ENCODE measurements around the gene MVP. TPM values are rescaled to one million over a fixed set of nuclear protein-coding genes. Genes with fewer than 3 reads are reported as not detected.

Gene MVP
- total and polyA plus RNA-seq, 9 donors = 14.5 to 30.0 (median 19.6) TPM

DNA sequence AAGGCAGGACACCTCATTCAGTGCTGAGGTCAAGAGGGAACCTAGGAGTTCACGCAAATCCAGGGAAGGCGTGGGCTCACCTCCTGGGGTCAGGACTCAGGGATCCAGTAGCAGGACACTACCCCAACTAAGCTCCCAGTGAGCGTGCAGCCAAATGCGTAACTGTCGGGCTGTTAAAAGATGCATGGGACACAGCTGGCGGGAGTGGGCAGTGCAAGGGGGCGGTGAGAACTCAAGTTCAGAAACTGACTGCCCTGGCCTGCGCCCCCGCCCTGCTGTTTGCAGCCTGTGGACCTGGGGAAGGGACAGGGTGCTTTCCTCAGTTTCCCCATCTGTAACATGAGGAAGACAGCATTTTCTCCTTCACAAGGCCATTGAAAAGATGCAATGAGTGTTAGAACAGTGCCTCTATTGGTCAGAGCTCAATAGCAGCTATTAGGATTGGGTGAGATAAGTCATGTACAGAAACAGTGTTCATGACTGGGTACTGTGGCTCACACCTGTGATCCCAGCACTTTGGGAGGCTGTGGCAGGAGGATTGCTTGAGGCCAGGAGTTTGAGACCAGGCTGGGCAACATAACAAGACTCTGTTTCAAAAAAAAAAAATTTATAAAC, 22.6 kb downstream of the MVP start:
- Histone ChIP-seq H3K27me3 (ENCODE audit: control insufficient read depth, insufficient read depth, low read length) (no peaks in the 10 kb centered on the region), H3K36me3 (ENCODE audit: control insufficient read depth, insufficient read depth, low read length) (peaks cover 27% of the 10 kb centered on the region), H3K4me1 (ENCODE audit: control insufficient read depth, insufficient read depth, low read length) (no peaks in the 10 kb centered on the region), H3K9me3 (replicated peaks; ENCODE audit: control insufficient read depth, low read depth, low read length) (no peaks in the 10 kb centered on the region), H3K27ac (ENCODE audit: low read length) (no peak overlapping the region), H3K4me3 (ENCODE audit: low read length) (no peak overlapping the region)
- WGBS (ENCODE audit: insufficient coverage) = 58% methylated on average over 4 of the region's 9 CpGs
- no peak for DNase-seq

DNA sequence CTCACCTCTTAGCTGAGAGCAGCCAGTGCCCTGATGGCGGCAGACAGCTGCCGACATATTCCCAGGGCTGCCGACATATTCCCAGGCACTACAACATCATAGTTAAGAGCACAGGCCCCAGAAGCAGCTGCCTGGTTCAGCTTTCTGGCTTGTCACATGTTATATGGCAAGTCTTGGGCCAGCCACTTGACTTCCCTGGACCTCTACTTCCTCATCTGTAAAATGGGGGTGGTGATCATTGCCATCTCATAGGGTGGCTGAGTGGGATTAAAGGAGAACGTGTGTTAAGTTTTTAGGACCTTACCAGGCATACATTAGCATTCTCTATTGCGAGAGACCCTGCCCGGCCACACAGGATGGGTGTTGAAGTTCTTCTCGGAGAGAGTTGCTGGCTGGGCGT, 23.7 kb downstream of the MVP start:
- DNase-seq = no peak
- 81% methylated on average over 6 of the region's 8 CpGs for WGBS (ENCODE audit: insufficient coverage)
- no peaks in the 10 kb centered on the region for H3K9me3 ChIP-seq (replicated peaks; ENCODE audit: control insufficient read depth, low read depth, low read length)

DNA sequence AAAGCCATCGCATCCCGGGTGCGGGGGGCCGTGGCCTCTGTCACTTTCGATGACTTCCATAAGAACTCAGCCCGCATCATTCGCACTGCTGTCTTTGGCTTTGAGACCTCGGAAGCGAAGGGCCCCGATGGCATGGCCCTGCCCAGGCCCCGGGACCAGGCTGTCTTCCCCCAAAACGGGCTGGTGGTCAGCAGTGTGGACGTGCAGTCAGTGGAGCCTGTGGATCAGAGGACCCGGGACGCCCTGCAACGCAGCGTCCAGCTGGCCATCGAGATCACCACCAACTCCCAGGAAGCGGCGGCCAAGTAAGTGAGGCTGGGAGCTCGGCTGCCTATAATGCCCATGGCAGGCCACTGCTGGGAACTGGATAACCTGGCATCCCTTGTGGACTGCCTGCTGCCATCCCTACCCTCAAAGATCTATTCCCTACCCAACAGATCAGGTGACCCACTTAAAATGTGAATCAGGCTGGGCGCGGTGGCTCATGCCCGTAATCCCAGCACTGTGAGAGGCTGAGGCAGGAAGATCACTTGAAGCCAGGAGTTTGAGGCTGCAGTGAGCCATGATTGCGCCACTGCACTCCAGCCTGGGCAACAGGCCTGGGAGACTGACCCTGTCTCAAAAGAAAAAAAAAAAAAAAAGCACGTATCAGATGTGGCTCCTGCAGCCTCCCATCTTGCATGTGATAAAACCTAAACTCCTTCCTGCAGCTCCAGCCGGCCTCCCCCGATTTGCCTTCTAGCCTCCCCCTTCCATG, 24.5 kb downstream of the MVP start:
- no peak overlapping the region for H3K4me3 ChIP-seq (ENCODE audit: low read length)
- H3K4me1 ChIP-seq (ENCODE audit: control insufficient read depth, insufficient read depth, low read length) = no peaks in the 10 kb centered on the region
- H3K27ac ChIP-seq (ENCODE audit: low read length) = no peak overlapping the region
- DNase-seq = no peak
- peaks cover 27% of the 10 kb centered on the region for H3K36me3 ChIP-seq (ENCODE audit: control insufficient read depth, insufficient read depth, low read length)
- H3K9me3 ChIP-seq (replicated peaks; ENCODE audit: control insufficient read depth, low read depth, low read length) = no peaks in the 10 kb centered on the region
- 79% methylated on average over 18 of the region's 28 CpGs for WGBS (ENCODE audit: insufficient coverage)
- no peaks in the 10 kb centered on the region for H3K27me3 ChIP-seq (ENCODE audit: control insufficient read depth, insufficient read depth, low read length)

More for the DNA sequence above, 23.7 kb downstream of the MVP start:
- Histone ChIP-seq H3K4me3 (ENCODE audit: low read length) (no peak overlapping the region), H3K4me1 (ENCODE audit: control insufficient read depth, insufficient read depth, low read length) (no peaks in the 10 kb centered on the region), H3K27me3 (ENCODE audit: control insufficient read depth, insufficient read depth, low read length) (no peaks in the 10 kb centered on the region), H3K36me3 (ENCODE audit: control insufficient read depth, insufficient read depth, low read length) (peaks cover 27% of the 10 kb centered on the region), H3K27ac (ENCODE audit: low read length) (no peak overlapping the region)

DNA sequence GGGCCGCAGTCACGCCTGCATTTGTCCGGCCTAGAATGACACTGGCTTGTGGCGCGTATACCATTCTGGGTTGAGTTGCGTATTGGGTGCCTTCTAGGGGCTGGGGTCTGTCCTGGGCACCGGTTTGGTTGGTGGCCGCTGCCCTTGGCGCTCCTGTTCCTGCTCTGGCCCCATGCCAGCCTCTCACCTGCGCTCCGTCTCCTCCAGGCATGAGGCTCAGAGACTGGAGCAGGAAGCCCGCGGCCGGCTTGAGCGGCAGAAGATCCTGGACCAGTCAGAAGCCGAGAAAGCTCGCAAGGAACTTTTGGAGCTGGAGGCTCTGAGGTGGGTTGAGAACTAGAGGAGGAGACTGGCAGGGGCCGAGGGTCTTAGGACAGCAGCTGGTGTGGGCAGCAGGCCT, 25.4 kb downstream of the MVP start:
- H3K36me3 ChIP-seq (ENCODE audit: control insufficient read depth, insufficient read depth, low read length) = peaks cover 27% of the 10 kb centered on the region
- no peak overlapping the region for H3K4me3 ChIP-seq (ENCODE audit: low read length)
- WGBS (ENCODE audit: insufficient coverage) = 91% methylated on average over 18 of the region's 18 CpGs
- no peak for DNase-seq
- H3K9me3 ChIP-seq (replicated peaks; ENCODE audit: control insufficient read depth, low read depth, low read length) = no peaks in the 10 kb centered on the region
- no peaks in the 10 kb centered on the region for H3K27me3 ChIP-seq (ENCODE audit: control insufficient read depth, insufficient read depth, low read length)
- H3K27ac ChIP-seq (ENCODE audit: low read length) = no peak overlapping the region
- no peaks in the 10 kb centered on the region for H3K4me1 ChIP-seq (ENCODE audit: control insufficient read depth, insufficient read depth, low read length)

DNA sequence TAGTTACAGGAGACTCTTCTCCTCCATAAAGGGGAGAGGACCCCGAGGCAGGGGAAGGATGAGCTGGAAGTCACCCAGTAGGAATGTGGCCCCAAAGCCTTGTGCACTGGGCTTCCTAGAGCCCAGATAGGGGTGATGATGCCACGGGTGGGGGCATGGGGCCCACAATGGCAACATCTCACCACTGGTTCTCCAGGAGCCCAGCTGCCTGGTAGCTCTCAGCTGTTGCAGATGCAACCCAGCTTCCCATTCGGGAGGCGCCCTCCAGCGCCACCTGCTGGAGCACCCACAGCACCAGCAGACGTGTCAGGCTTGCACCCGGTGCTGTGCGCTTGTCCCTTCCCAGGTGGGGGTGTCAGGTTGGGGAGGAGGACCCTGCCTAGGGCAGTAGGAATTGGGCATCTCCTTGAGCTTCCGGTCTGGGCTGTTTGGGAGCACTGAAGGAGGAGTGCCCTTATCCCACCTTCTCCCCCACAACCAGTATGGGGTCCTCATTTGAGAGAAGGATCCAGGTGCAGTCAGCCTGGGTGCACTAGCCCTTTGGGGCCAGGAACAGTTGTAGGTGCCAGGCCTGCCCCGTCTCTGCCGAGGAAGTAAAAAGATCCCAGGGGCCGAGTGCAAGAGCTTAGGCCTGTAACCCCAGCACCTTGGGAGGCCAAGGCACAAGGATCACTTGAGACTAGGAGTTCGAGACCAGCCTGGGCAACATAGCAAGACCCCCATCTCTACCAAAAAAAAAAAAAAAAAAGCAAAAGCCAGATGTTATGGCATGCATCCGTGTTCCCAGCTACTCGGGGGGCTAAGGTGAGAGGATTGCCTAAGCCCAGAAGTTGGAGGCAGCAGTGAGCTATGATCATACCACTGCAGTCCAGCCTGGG, 28.4 kb downstream of the MVP start:
- Histone ChIP-seq H3K9me3 (replicated peaks; ENCODE audit: control insufficient read depth, low read depth, low read length) (no peaks in the 10 kb centered on the region), H3K27me3 (ENCODE audit: control insufficient read depth, insufficient read depth, low read length) (no peaks in the 10 kb centered on the region), H3K4me3 (ENCODE audit: low read length) (no peak overlapping the region), H3K27ac (ENCODE audit: low read length) (no peak overlapping the region), H3K4me1 (ENCODE audit: control insufficient read depth, insufficient read depth, low read length) (no peaks in the 10 kb centered on the region), H3K36me3 (ENCODE audit: control insufficient read depth, insufficient read depth, low read length) (peaks cover 23% of the 10 kb centered on the region)
- 26% methylated on average over 8 of the region's 15 CpGs for WGBS (ENCODE audit: insufficient coverage)
- peak; percentile 55 for DNase-seq

DNA sequence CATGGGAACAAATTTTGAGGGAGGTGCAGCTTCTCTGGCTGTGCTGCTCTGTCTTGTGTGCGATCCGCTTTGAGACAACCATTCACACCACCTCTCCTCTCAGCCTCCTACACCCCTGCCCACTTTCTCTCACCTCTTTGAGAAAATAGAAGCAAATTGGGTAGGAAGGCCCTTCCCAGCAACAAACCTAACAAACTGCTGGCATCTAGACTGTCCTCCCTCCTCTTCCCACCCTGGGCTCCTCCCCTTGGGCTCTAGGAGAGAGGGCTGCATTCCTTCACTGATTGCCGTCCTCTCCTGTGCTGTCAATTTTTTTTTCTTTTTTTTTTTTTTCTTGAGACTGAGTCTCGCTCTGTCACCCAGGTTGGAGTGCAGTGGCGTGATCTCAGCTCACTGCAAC, 29.2 kb downstream of the MVP start:
- no peaks in the 10 kb centered on the region for H3K4me1 ChIP-seq (ENCODE audit: control insufficient read depth, insufficient read depth, low read length)
- no peaks in the 10 kb centered on the region for H3K27me3 ChIP-seq (ENCODE audit: control insufficient read depth, insufficient read depth, low read length)
- WGBS (ENCODE audit: insufficient coverage) = 17% methylated on average over 1 of the region's 5 CpGs
- H3K9me3 ChIP-seq (replicated peaks; ENCODE audit: control insufficient read depth, low read depth, low read length) = no peaks in the 10 kb centered on the region
- no peak overlapping the region for H3K27ac ChIP-seq (ENCODE audit: low read length)
- H3K36me3 ChIP-seq (ENCODE audit: control insufficient read depth, insufficient read depth, low read length) = peaks cover 21% of the 10 kb centered on the region
- no peak overlapping the region for H3K4me3 ChIP-seq (ENCODE audit: low read length)
- DNase-seq = no peak

DNA sequence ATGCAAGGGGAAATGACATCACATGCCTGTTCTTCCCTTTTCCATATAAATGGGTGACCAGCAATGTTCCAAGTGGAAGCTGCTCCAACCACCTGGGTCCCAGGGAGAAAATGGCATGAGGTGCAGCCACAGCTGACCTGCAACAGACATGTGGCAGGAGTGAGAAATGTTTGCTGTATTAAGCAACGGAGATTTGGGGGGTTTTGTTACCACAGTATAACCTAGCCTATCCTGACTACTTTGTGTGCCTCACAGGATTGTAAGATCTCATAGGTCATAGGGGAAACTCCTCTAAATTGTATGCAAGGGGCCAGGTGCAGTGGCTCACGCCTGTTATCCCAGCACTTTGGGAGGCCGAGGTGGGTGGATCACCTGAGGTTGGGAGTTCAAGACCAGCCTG, 30.7 kb downstream of the MVP start:
- Histone ChIP-seq H3K9me3 (replicated peaks; ENCODE audit: control insufficient read depth, low read depth, low read length) (no peaks in the 10 kb centered on the region), H3K27ac (ENCODE audit: low read length) (no peak overlapping the region), H3K4me1 (ENCODE audit: control insufficient read depth, insufficient read depth, low read length) (no peaks in the 10 kb centered on the region), H3K4me3 (ENCODE audit: low read length) (no peak overlapping the region), H3K36me3 (ENCODE audit: control insufficient read depth, insufficient read depth, low read length) (peaks cover 9% of the 10 kb centered on the region), H3K27me3 (ENCODE audit: control insufficient read depth, insufficient read depth, low read length) (no peaks in the 10 kb centered on the region)
- DNase-seq = no peak
- no CpG with 5 or more reads among the region's 3 CpGs for WGBS (ENCODE audit: insufficient coverage)

DNA sequence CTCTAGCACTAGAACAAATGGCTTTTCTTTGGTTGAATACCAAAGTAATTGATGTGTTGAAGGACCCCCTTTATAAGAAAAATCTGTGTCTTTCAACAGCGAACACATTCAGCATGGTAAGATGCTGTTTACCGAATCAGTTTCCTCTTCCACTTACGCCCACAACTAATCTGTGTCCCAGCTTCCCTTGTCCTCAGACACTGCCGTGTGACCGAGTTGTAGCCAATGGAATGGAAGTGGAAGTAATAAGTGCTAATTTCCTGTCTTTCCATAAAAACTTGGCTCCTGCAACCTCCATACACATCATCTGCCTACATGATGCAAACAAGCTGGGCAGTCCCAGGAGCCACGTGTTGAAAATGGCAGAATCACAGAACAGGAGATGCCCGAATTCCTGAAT, 32.4 kb downstream of the MVP start:
- Histone ChIP-seq H3K36me3 (ENCODE audit: control insufficient read depth, insufficient read depth, low read length) (peaks cover 2% of the 10 kb centered on the region), H3K4me1 (ENCODE audit: control insufficient read depth, insufficient read depth, low read length) (peaks cover 2% of the 10 kb centered on the region), H3K4me3 (ENCODE audit: low read length) (no peak overlapping the region), H3K27me3 (ENCODE audit: control insufficient read depth, insufficient read depth, low read length) (no peaks in the 10 kb centered on the region), H3K27ac (ENCODE audit: low read length) (peak overlapping the region; percentile 32), H3K9me3 (replicated peaks; ENCODE audit: control insufficient read depth, low read depth, low read length) (no peaks in the 10 kb centered on the region)
- WGBS (ENCODE audit: insufficient coverage) = no CpG with 5 or more reads among the region's 7 CpGs
- peak; percentile 87 for DNase-seq

DNA sequence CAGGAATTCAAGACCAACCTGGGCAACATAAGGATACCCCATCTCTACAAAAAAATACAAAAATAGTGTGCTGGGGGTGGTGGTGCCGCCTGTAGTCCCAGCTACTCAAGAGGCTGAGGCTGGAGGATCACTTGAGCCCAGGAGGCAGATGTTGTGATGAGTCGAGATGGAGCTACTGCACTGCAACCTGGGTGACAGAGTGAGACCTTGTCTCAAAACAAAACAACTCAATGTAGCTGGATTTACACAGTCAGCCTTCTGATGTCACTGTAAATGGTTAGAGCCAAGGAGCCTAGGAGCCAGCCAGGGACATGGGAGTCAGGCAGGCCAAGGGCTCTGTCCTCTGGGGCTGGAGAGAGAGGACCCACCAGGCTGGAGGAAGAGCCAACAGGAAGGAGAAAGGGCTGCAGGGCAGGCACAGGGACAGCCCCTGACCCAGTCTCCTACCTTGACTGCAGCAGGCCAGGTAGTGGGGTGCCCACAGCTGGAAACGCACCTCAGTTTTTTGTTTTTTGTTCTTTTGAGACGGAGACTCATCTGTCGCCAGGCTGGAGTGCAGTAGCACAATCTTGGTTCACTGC, 34.3 kb downstream of the MVP start:
- no peak overlapping the region for H3K27ac ChIP-seq (ENCODE audit: low read length)
- H3K4me3 ChIP-seq (ENCODE audit: low read length) = no peak overlapping the region
- WGBS (ENCODE audit: insufficient coverage) = 84% methylated on average over 3 of the region's 5 CpGs
- H3K27me3 ChIP-seq (ENCODE audit: control insufficient read depth, insufficient read depth, low read length) = no peaks in the 10 kb centered on the region
- H3K4me1 ChIP-seq (ENCODE audit: control insufficient read depth, insufficient read depth, low read length) = peaks cover 2% of the 10 kb centered on the region
- peaks cover 12% of the 10 kb centered on the region for H3K36me3 ChIP-seq (ENCODE audit: control insufficient read depth, insufficient read depth, low read length)
- no peaks in the 10 kb centered on the region for H3K9me3 ChIP-seq (replicated peaks; ENCODE audit: control insufficient read depth, low read depth, low read length)
- no peak for DNase-seq

All from muscle of leg (tissue), 11 donors.